Omental fat pad (tissue), 4 donors: ENCODE results near the gene SEMA4D. TPM values are rescaled to one million over a fixed set of nuclear protein-coding genes. Genes with fewer than 3 reads are reported as not detected.

ENCODE experiments used
- ATAC-seq: fragments of 150-250 bp; one replicate; pipeline ENCODE4 v1.9.1; 2016; ENCODE audit warnings: mild to moderate bottlenecking, moderate library complexity; ENCODE audit not compliant: low FRiP score
- DNase-seq: peaks from one replicate; pipeline ENCODE4 v3.0.0-alpha.2; 2019; ENCODE audit warnings: low spot score
- total RNA-seq, 4 donors: library from RNA; depleted of rRNA; stranded (reverse); fragments of >200 nt; gene quantifications; one replicate each; pipeline ENCODE4 v1.1.0, GENCODE V29; 2016
- TF ChIP-seq, protein P1 (sequence below), 3 donors: fragments of 450-650 bp; IDR thresholded peaks; one replicate each; pipeline ENCODE4 v1.5.1; 2016 to 2017; ENCODE audit warnings: antibody characterized with exemption in 3 of 3, mild to moderate bottlenecking in 3 of 3, moderate library complexity in 2 of 3

Gene SEMA4D
- total RNA-seq, 4 donors from 2014 or later: 14.2 to 49.5 (median 18.3) TPM

DNA sequence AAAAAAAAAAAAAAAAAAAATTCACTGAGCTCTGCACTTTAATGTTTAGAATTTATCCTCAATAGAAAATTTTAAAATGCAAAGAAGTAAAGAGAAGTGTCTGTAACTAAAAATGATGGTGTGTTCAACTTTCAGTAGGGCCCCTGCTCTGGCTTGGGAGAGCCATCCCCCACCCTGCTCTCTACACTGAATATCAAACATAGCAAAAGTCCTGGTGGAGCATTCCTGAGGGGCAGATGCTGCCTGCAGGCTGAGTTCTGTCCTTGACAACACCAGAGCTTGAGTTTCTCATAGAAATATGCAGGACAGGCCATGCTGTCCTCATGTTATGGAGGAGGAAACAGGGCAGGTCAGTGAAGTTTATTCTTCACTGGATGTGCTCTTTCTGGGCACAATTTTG, 7.1 kb upstream of the SEMA4D start:
- TF ChIP-seq, protein P1, sequence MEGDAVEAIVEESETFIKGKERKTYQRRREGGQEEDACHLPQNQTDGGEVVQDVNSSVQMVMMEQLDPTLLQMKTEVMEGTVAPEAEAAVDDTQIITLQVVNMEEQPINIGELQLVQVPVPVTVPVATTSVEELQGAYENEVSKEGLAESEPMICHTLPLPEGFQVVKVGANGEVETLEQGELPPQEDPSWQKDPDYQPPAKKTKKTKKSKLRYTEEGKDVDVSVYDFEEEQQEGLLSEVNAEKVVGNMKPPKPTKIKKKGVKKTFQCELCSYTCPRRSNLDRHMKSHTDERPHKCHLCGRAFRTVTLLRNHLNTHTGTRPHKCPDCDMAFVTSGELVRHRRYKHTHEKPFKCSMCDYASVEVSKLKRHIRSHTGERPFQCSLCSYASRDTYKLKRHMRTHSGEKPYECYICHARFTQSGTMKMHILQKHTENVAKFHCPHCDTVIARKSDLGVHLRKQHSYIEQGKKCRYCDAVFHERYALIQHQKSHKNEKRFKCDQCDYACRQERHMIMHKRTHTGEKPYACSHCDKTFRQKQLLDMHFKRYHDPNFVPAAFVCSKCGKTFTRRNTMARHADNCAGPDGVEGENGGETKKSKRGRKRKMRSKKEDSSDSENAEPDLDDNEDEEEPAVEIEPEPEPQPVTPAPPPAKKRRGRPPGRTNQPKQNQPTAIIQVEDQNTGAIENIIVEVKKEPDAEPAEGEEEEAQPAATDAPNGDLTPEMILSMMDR (IDR thresholded peaks at IDR 0.05): no peak
- no peak for ATAC-seq
- no peak for DNase-seq

DNA sequence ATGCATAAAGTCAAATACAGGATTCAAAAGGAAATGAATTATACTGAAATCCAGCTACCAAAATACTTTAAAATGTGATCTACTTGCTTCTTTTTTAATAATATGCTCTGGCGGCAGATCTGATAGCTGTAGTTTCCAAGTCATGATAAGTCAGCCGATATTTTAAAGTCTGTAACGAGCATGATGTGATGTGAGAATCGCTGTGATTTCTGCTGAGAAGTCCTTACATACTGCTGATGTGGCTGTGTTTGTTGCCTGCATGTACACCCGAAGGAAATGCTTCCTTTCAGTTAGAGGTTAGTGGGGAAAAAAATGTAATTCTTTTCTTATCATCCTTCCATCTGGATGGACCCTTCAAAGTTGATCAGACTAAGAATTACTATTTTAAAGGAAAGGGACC, 4.8 kb upstream of the SEMA4D start:
- ATAC-seq: no peak
- TF ChIP-seq, protein P1 (IDR thresholded peaks at IDR 0.05): no peak
- DNase-seq: no peak

DNA sequence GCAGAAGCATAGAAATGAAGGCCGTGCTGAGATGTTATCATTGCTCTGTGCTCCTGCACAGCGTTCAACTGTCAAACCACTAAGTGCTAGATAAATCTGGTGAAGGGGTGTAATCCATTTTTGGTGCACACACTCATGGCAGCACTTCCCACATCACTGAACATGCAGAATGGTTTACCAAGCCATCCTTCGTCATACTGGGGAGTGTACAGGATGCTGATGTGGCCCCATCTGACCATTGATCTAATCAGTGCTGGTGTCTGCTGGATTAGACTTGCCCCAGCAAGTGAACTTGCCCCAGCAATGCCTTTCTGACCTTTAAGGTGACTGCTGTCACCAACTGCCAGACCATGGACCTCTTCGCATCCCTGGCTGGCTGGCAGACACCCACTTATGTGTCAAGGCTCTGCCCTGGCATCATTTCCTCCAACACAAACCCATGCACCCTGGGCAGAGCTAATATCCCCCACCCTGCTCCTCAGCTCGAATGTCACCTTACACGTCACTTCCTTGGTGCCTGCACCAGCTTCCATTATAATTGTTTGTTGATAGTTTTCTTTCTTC, 4.2 kb upstream of the SEMA4D start:
- no peak for ATAC-seq
- TF ChIP-seq, protein P1 (IDR thresholded peaks at IDR 0.05): no peak

DNA sequence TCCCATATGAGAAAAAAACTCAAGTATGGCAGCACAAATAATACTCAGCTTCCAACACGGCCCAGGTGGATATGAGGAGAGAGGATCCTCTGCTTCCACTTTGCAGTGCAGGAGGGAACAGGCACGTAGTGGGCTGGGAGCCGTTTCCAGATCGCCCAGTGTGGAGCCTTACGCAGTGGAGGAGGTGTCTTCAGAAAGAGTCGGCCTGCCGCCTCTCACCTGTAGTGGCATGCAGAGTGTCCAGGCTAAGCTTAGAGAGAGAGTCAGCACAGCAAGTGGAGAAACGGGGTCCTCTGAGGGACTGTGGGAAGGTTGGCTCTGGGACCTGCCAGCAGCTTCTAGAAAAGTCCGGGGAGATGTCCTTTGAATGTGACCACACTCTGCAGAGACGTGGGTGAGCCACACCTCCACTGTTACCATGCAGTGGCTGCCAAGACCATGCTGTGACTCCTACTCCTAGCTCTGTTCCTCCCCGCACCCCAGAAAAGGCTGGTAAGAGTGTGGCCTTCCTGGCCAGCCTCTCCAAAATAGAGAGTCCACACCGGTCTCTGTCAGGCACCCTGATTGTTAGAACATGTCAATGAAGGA, 3.5 kb upstream of the SEMA4D start:
- TF ChIP-seq, protein P1 (IDR thresholded peaks at IDR 0.05): no peak
- ATAC-seq: no peak
- no peak for DNase-seq

More for the DNA sequence above, 4.2 kb upstream of the SEMA4D start:
- DNase-seq: no peak

DNA sequence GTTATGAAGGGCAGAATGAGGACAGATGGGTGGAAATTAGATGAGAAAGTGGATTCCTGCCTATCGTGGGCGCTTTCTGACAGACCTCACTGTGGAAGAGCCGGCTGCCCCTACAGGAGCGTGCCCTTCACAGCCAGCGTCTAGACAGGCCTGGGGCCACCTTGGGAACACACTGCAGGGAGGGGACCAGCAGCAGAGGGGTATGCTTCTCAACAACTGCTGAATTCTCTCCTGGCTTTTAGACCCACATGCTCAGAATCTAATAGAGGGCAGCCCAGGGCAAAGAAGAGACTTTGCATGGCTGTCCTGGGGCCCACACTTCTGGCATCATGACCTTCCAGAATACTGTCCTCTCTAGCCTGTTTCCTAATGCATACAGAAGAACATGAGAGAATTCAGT, 2.1 kb upstream of the SEMA4D start:
- ATAC-seq (no peak), DNase-seq (no peak)
- TF ChIP-seq, protein P1 (IDR thresholded peaks at IDR 0.05): no peak

DNA sequence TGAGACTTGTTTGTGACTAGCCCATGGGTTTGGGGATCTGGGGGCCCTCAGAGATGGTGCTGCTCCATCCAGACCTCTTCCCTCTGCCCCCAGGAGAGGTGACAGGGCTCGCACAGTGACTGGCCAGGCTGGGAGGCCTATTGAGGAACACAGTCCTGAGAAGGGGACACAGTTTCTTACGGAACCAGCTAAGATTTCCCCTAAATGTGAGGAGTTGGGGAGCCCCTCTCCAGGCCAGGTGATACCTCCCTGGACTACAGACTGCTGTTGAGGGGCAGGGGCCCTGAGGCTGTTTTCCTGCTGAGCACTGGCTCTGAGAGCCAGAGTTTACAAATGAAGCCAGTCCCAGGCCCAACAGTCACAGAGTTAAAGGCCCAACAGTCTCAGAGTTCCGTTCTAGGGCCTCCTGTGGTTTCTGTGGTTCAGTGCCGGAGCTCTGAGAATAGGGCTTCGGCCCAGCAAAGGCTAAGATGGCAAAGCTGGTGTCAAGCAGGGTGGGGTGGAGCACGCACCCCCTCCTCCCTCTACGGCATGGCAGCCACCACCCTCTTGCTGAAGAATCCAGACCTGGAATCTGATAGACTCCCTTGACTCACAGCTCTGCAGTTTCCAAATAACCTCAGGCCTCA, 1.1 kb upstream of the SEMA4D start:
- TF ChIP-seq, protein P1 (IDR thresholded peaks at IDR 0.05): no peak
- ATAC-seq (no peak), DNase-seq (no peak)
